ENCODE results near the gene RAB37. TPM values are rescaled to one million over a fixed set of nuclear protein-coding genes. Genes with fewer than 3 reads are reported as not detected.
A peak's percentile ranks its signal among the peaks of the same experiment; 100 is the strongest.

RAB37 gene
- total RNA-seq, 2 experiments from 2014 or later = 19.0 to 21.1 TPM

- Mint-ChIP-seq H3K36me3 (ENCODE audit: low read depth) (peaks cover 32% of the 10 kb centered on the region), H3K27me3 (no peaks in the 10 kb centered on the region), H3K9me3 (no peaks in the 10 kb centered on the region), H3K27ac (peak overlapping the region; percentile 91), H3K4me3 (peak overlapping the region; percentile 88), H3K4me1 (ENCODE audit: low read depth) (peaks cover 70% of the 10 kb centered on the region)
- H3K9me3 ChIP-seq (ENCODE audit: control insufficient read depth in 1 of 2, insufficient read depth in 1 of 2, low read length in 2 of 2) = no peaks in the 10 kb centered on the region
- intact Hi-C loops (cut with DNase I, micrococcal nuclease) = no loop called here
- H3K4me3 ChIP-seq (ENCODE audit: low read length) = peak overlapping the region; percentile 35
- peaks cover 59% of the 10 kb centered on the region for H3K36me3 ChIP-seq (ENCODE audit: insufficient read depth, low read length)
- ATAC-seq (ENCODE audit: poor library complexity) = peak; percentile 82
- H3K4me1 ChIP-seq (ENCODE audit: insufficient read depth, low read length) = peaks cover 100% of the 10 kb centered on the region
- TF ChIP-seq CTCF (IDR thresholded peaks at IDR 0.05) = peak; percentile 38
- DNase-seq = peak; percentile 37 to 83 (median 52)
- ChIA-PET POLR2A (interaction anchor here (1.2 to 6.1 kb wide), 12 partner anchors 8 to 114 kb away, joined by 3 to 90 read pairs (median 6); partner anchors contain the start of genes FDXR, NAT9, NHERF1 and RAB37), CTCF (interaction anchor here (0.7 to 3.4 kb wide), 7 partner anchors 8 to 103 kb away, joined by 3 to 23 read pairs (median 9); partner anchors contain the start of gene RAB37)
- H3K27ac ChIP-seq (ENCODE audit: low read depth in 1 of 2, low read length in 2 of 2) = peak overlapping the region; percentile 61 to 63
- no peaks in the 10 kb centered on the region for H3K27me3 ChIP-seq (ENCODE audit: control insufficient read depth in 1 of 2, insufficient read depth in 2 of 2, low read length in 2 of 2)
These were observed 22.3 kb downstream of the RAB37 start for GRCh38 chr17:74759243-74759801.

GRCh38 chr17:74759941-74760340, 22.9 kb downstream of the RAB37 start:
- H3K27ac ChIP-seq (ENCODE audit: low read depth in 1 of 2, low read length in 2 of 2) = peak overlapping the region; percentile 31 to 61
- no peaks in the 10 kb centered on the region for H3K27me3 ChIP-seq (ENCODE audit: control insufficient read depth in 1 of 2, insufficient read depth in 2 of 2, low read length in 2 of 2)
- ChIA-PET POLR2A (interaction anchor here (1.2 to 6.1 kb wide), 11 partner anchors 8 to 113 kb away, joined by 3 to 90 read pairs (median 5); partner anchors contain the start of genes FDXR, NAT9, NHERF1 and RAB37), CTCF (interaction anchor here (0.7 to 3.4 kb wide), 7 partner anchors 9 to 103 kb away, joined by 3 to 23 read pairs (median 9); partner anchors contain the start of gene RAB37)
- Mint-ChIP-seq H3K36me3 (ENCODE audit: low read depth) (peaks cover 34% of the 10 kb centered on the region), H3K27ac (peak overlapping the region; percentile 91), H3K9me3 (no peaks in the 10 kb centered on the region), H3K4me3 (peak overlapping the region; percentile 88), H3K27me3 (no peaks in the 10 kb centered on the region), H3K4me1 (ENCODE audit: low read depth) (peaks cover 64% of the 10 kb centered on the region)
- DNase-seq = no peak
- intact Hi-C loops (cut with DNase I, micrococcal nuclease) = no loop called here
- peak overlapping the region; percentile 35 for H3K4me3 ChIP-seq (ENCODE audit: low read length)
- no peak for TF ChIP-seq CTCF (IDR thresholded peaks at IDR 0.05)
- no peaks in the 10 kb centered on the region for H3K9me3 ChIP-seq (ENCODE audit: control insufficient read depth in 1 of 2, insufficient read depth in 1 of 2, low read length in 2 of 2)
- H3K4me1 ChIP-seq (ENCODE audit: insufficient read depth, low read length) = peaks cover 94% of the 10 kb centered on the region
- no peak for ATAC-seq (ENCODE audit: poor library complexity)
- H3K36me3 ChIP-seq (ENCODE audit: insufficient read depth, low read length) = peaks cover 60% of the 10 kb centered on the region

GRCh38 chr17:74760404-74761105, 23.5 kb downstream of the RAB37 start:
- Histone ChIP-seq H3K27me3 (ENCODE audit: control insufficient read depth in 1 of 2, insufficient read depth in 2 of 2, low read length in 2 of 2) (no peaks in the 10 kb centered on the region), H3K4me1 (ENCODE audit: insufficient read depth, low read length) (peaks cover 88% of the 10 kb centered on the region), H3K36me3 (ENCODE audit: insufficient read depth, low read length) (peaks cover 59% of the 10 kb centered on the region), H3K9me3 (ENCODE audit: control insufficient read depth in 1 of 2, insufficient read depth in 1 of 2, low read length in 2 of 2) (no peaks in the 10 kb centered on the region), H3K27ac (ENCODE audit: low read depth in 1 of 2, low read length in 2 of 2) (peak overlapping the region; percentile 38 to 61), H3K4me3 (ENCODE audit: low read length) (peak overlapping the region; percentile 35)
- no peak for ATAC-seq (ENCODE audit: poor library complexity)
- intact Hi-C loops (cut with DNase I, micrococcal nuclease) = no loop called here
- no peak for DNase-seq
- Mint-ChIP-seq H3K9me3 (no peaks in the 10 kb centered on the region), H3K4me3 (peak overlapping the region; percentile 30), H3K27me3 (no peaks in the 10 kb centered on the region), H3K36me3 (ENCODE audit: low read depth) (peaks cover 32% of the 10 kb centered on the region), H3K4me1 (ENCODE audit: low read depth) (peaks cover 58% of the 10 kb centered on the region), H3K27ac (peak overlapping the region; percentile 91)
- TF ChIP-seq CTCF (IDR thresholded peaks at IDR 0.05) = no peak
- ChIA-PET POLR2A (interaction anchor here (1.2 to 6.1 kb wide), 8 partner anchors 9 to 112 kb away, joined by 4 to 90 read pairs (median 12); partner anchors contain the start of genes FDXR, NAT9, NHERF1 and RAB37), CTCF (interaction anchor here (1.0 to 2.1 kb wide), 5 partner anchors 9 to 103 kb away, joined by 3 to 23 read pairs (median 7); partner anchors contain the start of gene NHERF1)
